GM23248 (cell line): ENCODE data around the gene CD72.

Source experiments
- EZH2 ChIP-seq: fragments of 200-600 bp; sonication (generic); IDR thresholded peaks from 2 replicates; pipeline ENCODE4 v1.6.1; 2018; ENCODE audit warnings: antibody characterized with exemption, mild to moderate bottlenecking; ENCODE audit not compliant: insufficient read depth, poor library complexity, severe bottlenecking
- EZH2phosphoT487 ChIP-seq: fragments of 200-600 bp; sonication (generic); IDR thresholded peaks from 2 replicates; pipeline ENCODE4 v1.6.1; 2018; ENCODE audit warnings: antibody characterized with exemption, moderate library complexity, mild to moderate bottlenecking, low read depth; ENCODE audit not compliant: insufficient read depth

GRCh38 chr9:35651956-35652828 lies 34.0 kb upstream of the CD72 start:
- TF ChIP-seq EZH2: no peak
- TF ChIP-seq EZH2phosphoT487: no peak
